ENCODE data around the gene WBP4. TPM values are rescaled to one million over a fixed set of nuclear protein-coding genes. Genes with fewer than 3 reads are reported as not detected.

The WBP4 gene
- total and polyA plus RNA-seq, 2 of the 13 experiments (the other 11 are each of a cell fraction or from before 2014, with no cell fraction given): 6.7 to 11.7 TPM

DNA sequence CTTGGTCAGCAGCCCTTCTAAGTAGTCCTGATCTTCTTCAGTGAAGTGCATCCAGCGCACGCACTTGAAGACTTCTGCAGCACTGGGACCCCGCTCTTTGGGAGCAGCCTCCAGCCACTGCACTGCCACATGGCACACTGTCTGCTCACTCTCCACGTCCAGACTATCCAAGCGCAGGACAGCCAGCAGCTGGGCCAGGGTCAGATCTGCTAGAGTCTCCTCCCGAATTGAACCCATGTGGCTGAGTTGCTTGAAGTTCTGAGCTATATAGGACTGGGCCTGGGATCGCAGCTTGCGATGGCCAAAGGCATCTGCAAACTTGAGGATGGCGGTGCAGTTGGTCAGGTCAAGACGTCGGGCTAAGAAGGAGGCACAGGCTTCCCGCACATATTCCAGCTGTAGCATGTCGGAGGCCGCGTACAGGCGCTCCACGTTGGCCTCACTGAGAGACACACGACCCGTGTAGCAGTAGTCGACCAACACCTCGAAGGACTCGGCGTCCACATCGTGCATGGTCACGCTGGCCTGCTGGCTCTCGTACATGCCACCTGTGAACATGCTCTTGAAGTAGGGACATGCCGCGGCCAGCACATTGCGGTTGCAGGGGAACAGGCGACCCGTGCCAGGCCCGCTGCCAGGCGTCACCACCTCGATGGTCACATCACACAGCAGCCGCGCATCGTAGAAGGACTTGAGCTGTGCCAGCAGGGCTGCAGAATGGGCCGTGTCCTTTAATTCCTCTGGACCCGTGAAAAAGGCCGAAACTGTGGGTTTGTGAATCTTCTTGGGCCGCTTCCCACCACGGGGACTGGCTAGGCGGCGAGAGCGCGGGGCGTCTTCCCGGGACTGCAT lies 70.6 kb downstream of the WBP4 start (continued):
- TF ChIP-seq ZNF703 (CRISPR knock-in tag; IDR thresholded peaks at IDR 0.05; ENCODE audit: borderline replicate concordance) (peak; percentile 50; the same call in 1 of the 2 replicates), ZNF296 (CRISPR knock-in tag; conservative IDR thresholded peaks at IDR 0.05) (0 out of 2 replicates have a peak, but pooled peaks have one; percentile 37), ZNF224 (CRISPR knock-in tag; IDR thresholded peaks at IDR 0.05) (peak; percentile 77; the same call in 1 of the 2 replicates), ZFX (CRISPR knock-in tag; IDR thresholded peaks at IDR 0.05; ENCODE audit: low read depth) (peak; percentile 45; the same call in 1 of the 2 replicates), ZFP82 (CRISPR knock-in tag; IDR thresholded peaks at IDR 0.05; ENCODE audit: borderline replicate concordance) (peak; percentile 12; the same call in 1 of the 2 replicates), ZNF329 (CRISPR knock-in tag; IDR thresholded peaks at IDR 0.05; ENCODE audit: low read depth) (peak; percentile 30; the same call in 1 of the 2 replicates), ZNF253 (CRISPR knock-in tag; IDR thresholded peaks at IDR 0.05; ENCODE audit: borderline replicate concordance) (0 out of 2 replicates have a peak, but pooled peaks have one; percentile 51), ZNF737 (CRISPR knock-in tag; IDR thresholded peaks at IDR 0.05; ENCODE audit: borderline replicate concordance) (peak; percentile 18; the same call in 1 of the 2 replicates), ZNF552 (CRISPR knock-in tag; IDR thresholded peaks at IDR 0.05; ENCODE audit: borderline replicate concordance) (0 out of 2 replicates have a peak, but pooled peaks have one; percentile 6), HNRNPL (IDR thresholded peaks at IDR 0.05; ENCODE audit: low read depth, low read length) (peak; percentile 59; the same call in 1 of the 2 replicates)
- TF ChIP-seq, protein P1, sequence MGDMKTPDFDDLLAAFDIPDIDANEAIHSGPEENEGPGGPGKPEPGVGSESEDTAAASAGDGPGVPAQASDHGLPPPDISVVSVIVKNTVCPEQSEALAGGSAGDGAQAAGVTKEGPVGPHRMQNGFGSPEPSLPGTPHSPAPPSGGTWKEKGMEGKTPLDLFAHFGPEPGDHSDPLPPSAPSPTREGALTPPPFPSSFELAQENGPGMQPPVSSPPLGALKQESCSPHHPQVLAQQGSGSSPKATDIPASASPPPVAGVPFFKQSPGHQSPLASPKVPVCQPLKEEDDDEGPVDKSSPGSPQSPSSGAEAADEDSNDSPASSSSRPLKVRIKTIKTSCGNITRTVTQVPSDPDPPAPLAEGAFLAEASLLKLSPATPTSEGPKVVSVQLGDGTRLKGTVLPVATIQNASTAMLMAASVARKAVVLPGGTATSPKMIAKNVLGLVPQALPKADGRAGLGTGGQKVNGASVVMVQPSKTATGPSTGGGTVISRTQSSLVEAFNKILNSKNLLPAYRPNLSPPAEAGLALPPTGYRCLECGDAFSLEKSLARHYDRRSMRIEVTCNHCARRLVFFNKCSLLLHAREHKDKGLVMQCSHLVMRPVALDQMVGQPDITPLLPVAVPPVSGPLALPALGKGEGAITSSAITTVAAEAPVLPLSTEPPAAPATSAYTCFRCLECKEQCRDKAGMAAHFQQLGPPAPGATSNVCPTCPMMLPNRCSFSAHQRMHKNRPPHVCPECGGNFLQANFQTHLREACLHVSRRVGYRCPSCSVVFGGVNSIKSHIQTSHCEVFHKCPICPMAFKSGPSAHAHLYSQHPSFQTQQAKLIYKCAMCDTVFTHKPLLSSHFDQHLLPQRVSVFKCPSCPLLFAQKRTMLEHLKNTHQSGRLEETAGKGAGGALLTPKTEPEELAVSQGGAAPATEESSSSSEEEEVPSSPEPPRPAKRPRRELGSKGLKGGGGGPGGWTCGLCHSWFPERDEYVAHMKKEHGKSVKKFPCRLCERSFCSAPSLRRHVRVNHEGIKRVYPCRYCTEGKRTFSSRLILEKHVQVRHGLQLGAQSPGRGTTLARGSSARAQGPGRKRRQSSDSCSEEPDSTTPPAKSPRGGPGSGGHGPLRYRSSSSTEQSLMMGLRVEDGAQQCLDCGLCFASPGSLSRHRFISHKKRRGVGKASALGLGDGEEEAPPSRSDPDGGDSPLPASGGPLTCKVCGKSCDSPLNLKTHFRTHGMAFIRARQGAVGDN (CRISPR knock-in tag; IDR thresholded peaks at IDR 0.05): peak; percentile 92
- TF ChIP-seq, protein P2, sequence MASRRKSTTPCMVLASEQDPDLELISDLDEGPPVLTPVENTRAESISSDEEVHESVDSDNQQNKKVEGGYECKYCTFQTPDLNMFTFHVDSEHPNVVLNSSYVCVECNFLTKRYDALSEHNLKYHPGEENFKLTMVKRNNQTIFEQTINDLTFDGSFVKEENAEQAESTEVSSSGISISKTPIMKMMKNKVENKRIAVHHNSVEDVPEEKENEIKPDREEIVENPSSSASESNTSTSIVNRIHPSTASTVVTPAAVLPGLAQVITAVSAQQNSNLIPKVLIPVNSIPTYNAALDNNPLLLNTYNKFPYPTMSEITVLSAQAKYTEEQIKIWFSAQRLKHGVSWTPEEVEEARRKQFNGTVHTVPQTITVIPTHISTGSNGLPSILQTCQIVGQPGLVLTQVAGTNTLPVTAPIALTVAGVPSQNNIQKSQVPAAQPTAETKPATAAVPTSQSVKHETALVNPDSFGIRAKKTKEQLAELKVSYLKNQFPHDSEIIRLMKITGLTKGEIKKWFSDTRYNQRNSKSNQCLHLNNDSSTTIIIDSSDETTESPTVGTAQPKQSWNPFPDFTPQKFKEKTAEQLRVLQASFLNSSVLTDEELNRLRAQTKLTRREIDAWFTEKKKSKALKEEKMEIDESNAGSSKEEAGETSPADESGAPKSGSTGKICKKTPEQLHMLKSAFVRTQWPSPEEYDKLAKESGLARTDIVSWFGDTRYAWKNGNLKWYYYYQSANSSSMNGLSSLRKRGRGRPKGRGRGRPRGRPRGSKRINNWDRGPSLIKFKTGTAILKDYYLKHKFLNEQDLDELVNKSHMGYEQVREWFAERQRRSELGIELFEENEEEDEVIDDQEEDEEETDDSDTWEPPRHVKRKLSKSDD (CRISPR knock-in tag; IDR thresholded peaks at IDR 0.05; ENCODE audit: low read depth): peak; percentile 23; the same call in 1 of the 2 replicates
- TF ChIP-seq, protein P3, sequence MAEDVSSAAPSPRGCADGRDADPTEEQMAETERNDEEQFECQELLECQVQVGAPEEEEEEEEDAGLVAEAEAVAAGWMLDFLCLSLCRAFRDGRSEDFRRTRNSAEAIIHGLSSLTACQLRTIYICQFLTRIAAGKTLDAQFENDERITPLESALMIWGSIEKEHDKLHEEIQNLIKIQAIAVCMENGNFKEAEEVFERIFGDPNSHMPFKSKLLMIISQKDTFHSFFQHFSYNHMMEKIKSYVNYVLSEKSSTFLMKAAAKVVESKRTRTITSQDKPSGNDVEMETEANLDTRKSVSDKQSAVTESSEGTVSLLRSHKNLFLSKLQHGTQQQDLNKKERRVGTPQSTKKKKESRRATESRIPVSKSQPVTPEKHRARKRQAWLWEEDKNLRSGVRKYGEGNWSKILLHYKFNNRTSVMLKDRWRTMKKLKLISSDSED (CRISPR knock-in tag; IDR thresholded peaks at IDR 0.05): 0 out of 2 replicates have a peak, but pooled peaks have one; percentile 42
- TF ChIP-seq, protein P4, sequence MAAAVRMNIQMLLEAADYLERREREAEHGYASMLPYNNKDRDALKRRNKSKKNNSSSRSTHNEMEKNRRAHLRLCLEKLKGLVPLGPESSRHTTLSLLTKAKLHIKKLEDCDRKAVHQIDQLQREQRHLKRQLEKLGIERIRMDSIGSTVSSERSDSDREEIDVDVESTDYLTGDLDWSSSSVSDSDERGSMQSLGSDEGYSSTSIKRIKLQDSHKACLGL (CRISPR knock-in tag; IDR thresholded peaks at IDR 0.05): peak; percentile 45; the same call in 1 of the 2 replicates

Data from HepG2 (cell line).